Cardiac muscle cell (in vitro differentiated cells and primary cell): ENCODE measurements around the gene AKAP1. TPM values are rescaled to one million over a fixed set of nuclear protein-coding genes. Genes with fewer than 3 reads are reported as not detected.

ENCODE experiments used
- DNase-seq, 2 donors: peaks; one replicate each; pipeline versions ENCODE4 v3.0.0 to v3.0.0-alpha.2; 2010 to 2017; ENCODE audit warnings: low read depth in 1 of 2, low spot score in 1 of 2
- H3K27ac ChIP-seq: fragments of 200-600 bp; sonication (generic); 2 replicates; pipeline ENCODE4 v1.5.1; 2016
- H3K27me3 ChIP-seq: fragments of 200-600 bp; sonication (generic); 2 replicates; pipeline ENCODE4 v1.6.0; 2016; ENCODE audit warnings: control low read depth
- H3K36me3 ChIP-seq: fragments of 200-600 bp; sonication (generic); 2 replicates; pipeline ENCODE4 v1.5.1; 2016; ENCODE audit warnings: control low read depth
- H3K4me1 ChIP-seq: fragments of 200-600 bp; sonication (generic); 2 replicates; pipeline ENCODE4 v1.8.1; 2017; ENCODE audit warnings: low read depth, mild to moderate bottlenecking, mixed run types
- H3K4me3 ChIP-seq: fragments of 200-600 bp; sonication (generic); 2 replicates; pipeline ENCODE4 v1.5.1; 2016; ENCODE audit warnings: mild to moderate bottlenecking
- H3K9me3 ChIP-seq: fragments of 200-600 bp; sonication (generic); 2 replicates; pipeline ENCODE4 v1.5.1; 2017; ENCODE audit warnings: low read depth, mild to moderate bottlenecking, control low read depth
- CTCF ChIP-seq: IDR thresholded peaks from 2 replicates; pipeline ENCODE4 v1.5.1; 2012; ENCODE audit warnings: low read depth, mild to moderate bottlenecking, low read length
- polyA plus RNA-seq: library from polyadenylated mRNA; unstranded; fragments of >200 nt; fragmentation: Nextera tagmentation; extraction: Ambion mirVana; gene quantifications from 2 replicates; pipeline ENCODE4 v1.2.1, GENCODE V29; 2016
- total RNA-seq: library from RNA; depleted of rRNA; stranded (reverse); fragments of >200 nt; gene quantifications from 2 replicates; pipeline ENCODE4 v1.2.3, GENCODE V29; 2016

The AKAP1 gene
- total and polyA plus RNA-seq, 2 experiments from 2014 or later = 35.3 to 81.4 TPM

GRCh38 chr17:57124053-57124452 is 39.0 kb downstream of the AKAP1 start:
- Histone ChIP-seq H3K27me3 (no peaks in the 10 kb centered on the region), H3K9me3 (no peaks in the 10 kb centered on the region), H3K36me3 (peaks cover 7% of the 10 kb centered on the region), H3K4me3 (no peak overlapping the region), H3K4me1 (no peaks in the 10 kb centered on the region), H3K27ac (no peak overlapping the region)
- TF ChIP-seq CTCF = no peak
- DNase-seq = no peak

DNA sequence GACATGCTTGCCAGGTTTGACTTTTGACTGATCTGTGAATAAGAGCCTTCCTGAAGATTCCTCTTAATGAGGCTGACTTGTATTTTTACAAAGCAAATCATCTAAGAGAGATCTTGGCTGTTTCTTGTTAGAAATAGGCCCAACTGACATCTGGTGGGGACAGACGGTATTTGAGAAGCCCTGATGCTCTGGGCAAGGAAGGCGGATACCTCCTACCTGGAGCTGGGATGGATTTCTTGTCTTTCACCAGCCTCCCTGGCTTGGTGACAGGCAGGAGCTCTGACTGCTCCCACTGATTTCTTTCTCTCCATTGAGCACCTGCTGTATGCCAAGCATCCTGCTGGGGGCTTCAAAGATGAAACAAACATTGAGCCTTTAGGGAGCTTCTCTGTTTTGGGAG is 40.4 kb downstream of the AKAP1 start:
- H3K36me3 ChIP-seq = peaks cover 3% of the 10 kb centered on the region
- no peak overlapping the region for H3K4me3 ChIP-seq
- DNase-seq = no peak
- H3K27ac ChIP-seq = no peak overlapping the region
- no peaks in the 10 kb centered on the region for H3K27me3 ChIP-seq
- H3K4me1 ChIP-seq = no peaks in the 10 kb centered on the region
- no peak for TF ChIP-seq CTCF
- H3K9me3 ChIP-seq = no peaks in the 10 kb centered on the region

DNA sequence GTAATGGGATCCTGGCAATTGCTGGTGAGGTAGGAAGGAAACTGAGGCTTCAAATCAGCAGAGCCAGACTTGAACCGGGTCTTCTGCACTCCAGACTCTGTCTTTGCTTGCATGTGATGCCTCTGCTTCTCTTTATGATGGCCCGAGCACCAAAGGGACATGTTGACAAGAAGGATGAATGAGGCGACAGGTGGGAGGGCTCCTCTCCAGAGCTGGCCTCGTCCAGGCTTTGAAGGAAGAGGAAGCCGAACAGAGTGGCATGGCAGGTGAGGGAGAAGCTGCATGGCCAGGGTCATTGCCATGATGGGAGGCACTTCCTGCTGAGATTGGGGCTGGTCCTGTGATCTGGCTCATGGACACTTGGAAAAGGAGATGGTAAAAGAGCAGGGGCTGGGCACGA is 40.8 kb downstream of the AKAP1 start:
- Histone ChIP-seq H3K9me3 (no peaks in the 10 kb centered on the region), H3K36me3 (no peaks in the 10 kb centered on the region), H3K27me3 (no peaks in the 10 kb centered on the region), H3K4me1 (no peaks in the 10 kb centered on the region), H3K27ac (no peak overlapping the region), H3K4me3 (no peak overlapping the region)
- no peak for DNase-seq
- no peak for TF ChIP-seq CTCF

GRCh38 chr17:57130708-57131461 is 45.8 kb downstream of the AKAP1 start:
- Histone ChIP-seq H3K4me1 (no peaks in the 10 kb centered on the region), H3K27me3 (no peaks in the 10 kb centered on the region), H3K27ac (no peak overlapping the region), H3K36me3 (no peaks in the 10 kb centered on the region), H3K9me3 (no peaks in the 10 kb centered on the region), H3K4me3 (no peak overlapping the region)
- TF ChIP-seq CTCF = peak; percentile 67
- DNase-seq = peak; percentile 83 to 84

DNA sequence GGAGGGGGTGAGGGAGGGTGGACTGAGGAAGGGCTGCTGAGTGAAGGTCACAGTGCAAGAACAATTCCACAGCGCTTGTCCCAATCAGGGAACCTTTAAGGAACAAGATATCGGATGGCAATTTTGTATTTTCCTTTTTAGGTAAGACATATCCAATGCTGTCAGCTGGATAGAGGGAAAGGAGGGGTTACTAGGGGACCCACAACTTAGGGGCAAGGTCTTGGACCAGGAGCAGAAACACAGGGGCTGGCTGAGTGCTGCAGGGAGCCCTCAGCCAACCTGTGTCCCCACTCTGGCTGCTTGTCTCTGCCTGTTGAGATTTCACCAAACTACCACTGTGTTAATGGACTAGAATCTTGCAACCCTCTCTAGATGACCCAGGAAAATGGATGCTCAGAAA is 47.6 kb downstream of the AKAP1 start:
- H3K36me3 ChIP-seq = no peaks in the 10 kb centered on the region
- H3K9me3 ChIP-seq = no peaks in the 10 kb centered on the region
- no peak overlapping the region for H3K27ac ChIP-seq
- no peaks in the 10 kb centered on the region for H3K27me3 ChIP-seq
- no peaks in the 10 kb centered on the region for H3K4me1 ChIP-seq
- no peak overlapping the region for H3K4me3 ChIP-seq
- TF ChIP-seq CTCF = no peak
- DNase-seq = peak in 1 of 2 donors; percentile 6
